AG09319 (cell line): Measurements from ENCODE around the gene DUS2.
A peak's percentile ranks its signal among the peaks of the same experiment; 100 is the strongest.
"Not testable (repeated sequence)": the region's sequence is repeated elsewhere in the genome, so short reads cannot be mapped to it uniquely, and the experiment has no call there.

Experiments used
- DNase-seq: peaks from one replicate; pipeline ENCODE4 v3.0.0-alpha.2; 2010; ENCODE audit warnings: low read depth; ENCODE audit errors: extremely low read depth
- TF ChIP-seq, protein P1 (sequence below): IDR thresholded peaks from 2 replicates; pipeline ENCODE4 v1.5.1; 2011; ENCODE audit warnings: low read depth, mild to moderate bottlenecking, inconsistent platforms, low read length, moderate library complexity

Gene DUS2

DNA sequence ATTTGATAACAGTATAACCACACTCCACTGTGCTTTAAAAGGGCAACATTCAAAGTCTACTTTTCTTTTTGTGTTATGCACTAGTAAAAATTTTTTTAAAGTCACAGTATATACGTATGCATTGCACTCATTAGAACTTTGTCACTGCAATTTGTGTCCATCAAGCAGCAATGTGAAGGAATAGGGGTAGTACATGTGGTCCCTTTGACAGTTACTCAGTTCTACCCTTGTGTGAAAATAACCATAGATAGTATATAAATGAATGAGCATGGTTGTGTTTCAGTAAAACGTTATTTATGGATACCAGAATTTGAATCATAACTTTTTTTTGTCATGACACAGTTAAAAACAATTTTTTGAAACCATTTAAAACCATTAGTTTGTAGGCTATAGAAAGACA lies 92.8 kb downstream of the DUS2 start:
- TF ChIP-seq, protein P1, sequence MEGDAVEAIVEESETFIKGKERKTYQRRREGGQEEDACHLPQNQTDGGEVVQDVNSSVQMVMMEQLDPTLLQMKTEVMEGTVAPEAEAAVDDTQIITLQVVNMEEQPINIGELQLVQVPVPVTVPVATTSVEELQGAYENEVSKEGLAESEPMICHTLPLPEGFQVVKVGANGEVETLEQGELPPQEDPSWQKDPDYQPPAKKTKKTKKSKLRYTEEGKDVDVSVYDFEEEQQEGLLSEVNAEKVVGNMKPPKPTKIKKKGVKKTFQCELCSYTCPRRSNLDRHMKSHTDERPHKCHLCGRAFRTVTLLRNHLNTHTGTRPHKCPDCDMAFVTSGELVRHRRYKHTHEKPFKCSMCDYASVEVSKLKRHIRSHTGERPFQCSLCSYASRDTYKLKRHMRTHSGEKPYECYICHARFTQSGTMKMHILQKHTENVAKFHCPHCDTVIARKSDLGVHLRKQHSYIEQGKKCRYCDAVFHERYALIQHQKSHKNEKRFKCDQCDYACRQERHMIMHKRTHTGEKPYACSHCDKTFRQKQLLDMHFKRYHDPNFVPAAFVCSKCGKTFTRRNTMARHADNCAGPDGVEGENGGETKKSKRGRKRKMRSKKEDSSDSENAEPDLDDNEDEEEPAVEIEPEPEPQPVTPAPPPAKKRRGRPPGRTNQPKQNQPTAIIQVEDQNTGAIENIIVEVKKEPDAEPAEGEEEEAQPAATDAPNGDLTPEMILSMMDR: no peak
- no peak for DNase-seq

DNA sequence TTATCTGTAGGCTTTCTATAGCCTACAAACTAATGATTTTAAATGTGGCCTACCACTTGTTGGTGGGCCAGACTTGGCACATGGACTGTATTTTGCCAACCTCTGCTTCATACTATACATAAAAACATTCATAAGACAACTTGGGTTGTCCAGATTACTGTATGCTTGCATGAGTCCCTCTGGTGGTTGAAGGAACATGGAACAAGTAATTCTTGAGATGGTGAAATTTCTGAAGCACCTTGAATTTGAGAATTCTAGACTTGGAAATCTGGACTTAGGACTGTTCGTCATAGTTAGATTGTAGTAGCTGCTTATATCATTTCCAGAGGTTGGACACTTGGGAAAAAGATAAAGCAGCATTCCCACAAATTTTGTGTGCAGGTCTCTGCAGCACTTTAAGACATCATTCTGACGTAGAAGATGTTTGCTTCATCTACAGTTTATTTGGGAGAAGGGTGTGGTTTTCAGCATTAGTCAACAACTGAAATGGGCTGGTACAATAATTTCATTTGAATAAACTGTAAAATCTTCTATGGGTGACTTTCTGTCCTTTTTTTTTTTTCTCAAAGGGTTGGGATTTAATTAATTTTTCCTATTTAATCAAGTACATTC lies 93.3 kb downstream of the DUS2 start:
- TF ChIP-seq, protein P1: peak; percentile 39
- DNase-seq: no peak

DNA sequence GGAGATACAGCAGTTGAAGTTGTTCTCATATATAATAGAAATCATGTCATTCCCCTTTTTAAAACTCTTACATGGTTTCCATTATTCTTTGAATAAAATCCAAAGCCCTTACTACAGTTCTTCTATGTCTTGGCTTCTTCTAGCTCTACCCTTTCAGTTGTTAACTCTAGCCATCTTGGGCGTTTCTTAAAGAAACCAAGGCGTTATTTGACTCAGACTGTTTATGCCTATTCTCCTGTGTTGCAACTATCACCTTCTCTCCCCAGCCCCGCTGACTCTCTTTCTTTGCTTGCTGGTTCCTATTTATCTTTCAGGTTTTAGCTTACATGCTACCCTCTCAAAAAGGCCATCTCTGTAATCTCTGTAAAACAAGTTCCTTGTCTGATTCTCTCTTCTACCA lies 94.8 kb downstream of the DUS2 start:
- TF ChIP-seq, protein P1: no peak

DNA sequence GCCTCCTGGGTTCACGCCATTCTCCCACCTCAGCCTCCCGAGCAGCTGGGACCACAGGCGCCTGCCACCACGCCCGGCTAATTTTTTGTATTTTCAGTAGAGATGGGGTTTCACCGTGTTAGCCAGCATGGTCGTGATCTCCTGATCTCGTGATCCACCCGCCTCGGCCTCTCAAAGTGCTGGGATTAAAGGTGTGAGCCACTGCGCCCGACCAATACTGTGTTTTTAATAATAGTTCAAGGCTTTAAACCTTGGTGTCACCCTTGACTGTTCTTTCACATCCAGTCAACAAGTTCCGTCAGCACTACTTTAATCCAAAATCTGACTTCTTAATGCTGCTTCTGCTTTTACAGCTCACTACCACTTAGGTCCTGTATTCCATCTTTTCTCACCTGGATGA lies 95.9 kb downstream of the DUS2 start:
- DNase-seq: not testable (repeated sequence)

More for the DNA sequence above, 94.8 kb downstream of the DUS2 start:
- no peak for DNase-seq

DNA sequence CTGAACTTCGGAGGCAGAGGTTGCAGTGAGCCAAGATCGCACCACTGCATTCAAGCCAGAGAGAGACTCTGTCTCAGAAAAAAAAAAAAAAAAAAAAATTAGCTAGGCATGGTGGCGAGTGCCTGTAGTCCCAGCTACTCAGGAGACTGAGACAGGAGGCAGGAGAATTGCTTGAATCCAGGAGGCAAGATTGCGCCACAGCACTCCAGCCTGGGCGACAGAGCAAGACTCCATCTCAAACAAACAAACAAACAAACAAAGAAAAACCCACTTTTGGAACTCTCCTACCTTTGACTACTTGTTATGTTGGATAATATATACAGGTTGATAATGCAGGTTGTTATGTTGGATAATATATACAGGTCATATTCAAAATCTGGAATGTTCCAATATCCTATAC lies 97.4 kb downstream of the DUS2 start:
- DNase-seq: not testable (repeated sequence)

DNA sequence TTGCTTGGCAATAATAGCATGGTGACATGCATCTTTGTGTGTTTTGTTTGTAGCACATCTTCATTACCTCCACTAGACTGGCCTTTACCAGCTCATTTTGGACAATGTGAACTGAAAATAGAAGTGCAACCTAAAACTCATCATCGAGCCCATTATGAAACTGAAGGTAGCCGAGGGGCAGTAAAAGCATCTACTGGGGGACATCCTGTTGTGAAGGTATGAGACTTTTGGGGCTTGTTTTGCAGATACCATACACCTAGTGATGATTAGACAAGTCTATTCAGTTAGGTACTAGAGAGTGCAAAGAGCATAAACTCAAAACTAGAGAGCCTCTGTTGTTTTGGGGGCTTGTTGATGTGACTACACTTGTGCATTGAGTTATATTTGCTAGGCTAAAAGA lies 103.3 kb downstream of the DUS2 start:
- TF ChIP-seq, protein P1: no peak
- DNase-seq: no peak

DNA sequence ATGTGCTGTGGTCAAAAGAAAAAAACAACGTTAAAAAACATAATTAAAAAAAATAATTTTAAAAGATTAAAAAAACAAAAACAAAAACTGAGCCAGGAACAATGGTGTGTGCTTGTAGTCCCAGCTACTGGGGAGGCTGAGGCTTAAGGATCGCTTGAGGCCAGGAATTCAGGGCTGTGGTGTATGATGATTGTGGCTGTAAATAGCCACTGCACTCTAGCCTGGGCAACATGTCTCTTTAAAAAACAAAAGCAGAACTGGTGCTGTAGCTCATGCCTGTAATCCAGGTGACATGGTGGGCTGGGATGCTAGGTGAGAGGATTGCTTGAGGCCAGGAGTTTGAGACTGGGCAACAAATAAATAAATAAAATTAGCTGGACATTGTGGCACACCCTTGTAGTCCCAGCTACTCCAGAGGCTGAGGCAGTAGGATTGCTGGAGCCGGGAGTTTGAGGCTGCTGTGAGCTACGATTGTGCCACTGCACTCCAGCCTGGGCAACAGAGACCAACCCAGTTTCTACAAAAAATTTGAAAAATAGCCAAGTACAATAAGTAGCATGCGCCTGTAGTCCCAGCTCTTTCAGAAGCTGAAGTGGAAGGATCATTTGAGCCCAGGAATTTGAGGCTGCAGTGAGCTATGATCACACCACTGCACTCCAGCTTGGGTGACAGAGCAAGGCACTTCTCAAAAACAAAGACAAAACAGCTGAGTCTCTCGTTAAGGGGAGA lies 105.7 kb downstream of the DUS2 start:
- peak; percentile 11 for DNase-seq
- TF ChIP-seq, protein P1: no peak
